ENCODE results near the gene TBC1D1. TPM values are rescaled to one million over a fixed set of nuclear protein-coding genes. Genes with fewer than 3 reads are reported as not detected.

Gene TBC1D1
- total RNA-seq, 2 donors from 2014 or later = 49.8 to 129 TPM

- Histone ChIP-seq H3K27me3 (replicated peaks; ENCODE audit: insufficient read depth) (no peaks in the 10 kb centered on the region), H3K4me1 (replicated peaks) (peaks cover 6% of the 10 kb centered on the region), H3K9me3 (no peaks in the 10 kb centered on the region), H3K27ac (no peak overlapping the region), H3K4me3 (no peak overlapping the region), H3K36me3 (no peaks in the 10 kb centered on the region)
- TF ChIP-seq POLR2AphosphoS5 (IDR thresholded peaks at IDR 0.05) (no peak), POLR2A (IDR thresholded peaks at IDR 0.05) (no peak)
- TF ChIP-seq, protein P1, sequence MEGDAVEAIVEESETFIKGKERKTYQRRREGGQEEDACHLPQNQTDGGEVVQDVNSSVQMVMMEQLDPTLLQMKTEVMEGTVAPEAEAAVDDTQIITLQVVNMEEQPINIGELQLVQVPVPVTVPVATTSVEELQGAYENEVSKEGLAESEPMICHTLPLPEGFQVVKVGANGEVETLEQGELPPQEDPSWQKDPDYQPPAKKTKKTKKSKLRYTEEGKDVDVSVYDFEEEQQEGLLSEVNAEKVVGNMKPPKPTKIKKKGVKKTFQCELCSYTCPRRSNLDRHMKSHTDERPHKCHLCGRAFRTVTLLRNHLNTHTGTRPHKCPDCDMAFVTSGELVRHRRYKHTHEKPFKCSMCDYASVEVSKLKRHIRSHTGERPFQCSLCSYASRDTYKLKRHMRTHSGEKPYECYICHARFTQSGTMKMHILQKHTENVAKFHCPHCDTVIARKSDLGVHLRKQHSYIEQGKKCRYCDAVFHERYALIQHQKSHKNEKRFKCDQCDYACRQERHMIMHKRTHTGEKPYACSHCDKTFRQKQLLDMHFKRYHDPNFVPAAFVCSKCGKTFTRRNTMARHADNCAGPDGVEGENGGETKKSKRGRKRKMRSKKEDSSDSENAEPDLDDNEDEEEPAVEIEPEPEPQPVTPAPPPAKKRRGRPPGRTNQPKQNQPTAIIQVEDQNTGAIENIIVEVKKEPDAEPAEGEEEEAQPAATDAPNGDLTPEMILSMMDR (IDR thresholded peaks at IDR 0.05) = no peak
- intact Hi-C loops (cut with DNase I) = loop anchor here (2.0 kb wide), 1 partner anchor 111 kb away; no protein-coding TSS in a partner anchor
- DNase-seq (ENCODE audit: low spot score) = no peak
- WGBS = 82% methylated on average over 7 of the region's 7 CpGs
These were observed 285.3 kb downstream of the TBC1D1 start for GRCh38 chr4:38176165-38176564.

- peak overlapping the region; percentile 20 to 52 for H3K27ac ChIP-seq
- H3K4me1 ChIP-seq (replicated peaks) = peaks cover 12% of the 10 kb centered on the region
- H3K36me3 ChIP-seq = no peaks in the 10 kb centered on the region
- 25% methylated on average over 8 of the region's 8 CpGs for WGBS
- TF ChIP-seq, protein P1 (IDR thresholded peaks at IDR 0.05) = peak in 2 of 4 experiments; percentile 11 to 22
- TF ChIP-seq POLR2A (IDR thresholded peaks at IDR 0.05) (no peak), POLR2AphosphoS5 (IDR thresholded peaks at IDR 0.05) (no peak)
- H3K27me3 ChIP-seq (replicated peaks; ENCODE audit: insufficient read depth) = no peaks in the 10 kb centered on the region
- peak; percentile 30 for DNase-seq (ENCODE audit: low spot score)
- H3K4me3 ChIP-seq = no peak overlapping the region
- no peaks in the 10 kb centered on the region for H3K9me3 ChIP-seq
- intact Hi-C loops (cut with DNase I) = loop anchor here (2.0 kb wide), 1 partner anchor 112 kb away; no protein-coding TSS in a partner anchor
These were observed 286.2 kb downstream of the TBC1D1 start for GRCh38 chr4:38177035-38177546.

GRCh38 chr4:38177641-38178391, 286.9 kb downstream of the TBC1D1 start:
- Histone ChIP-seq H3K4me3 (no peak overlapping the region), H3K9me3 (no peaks in the 10 kb centered on the region), H3K36me3 (no peaks in the 10 kb centered on the region), H3K4me1 (replicated peaks) (peaks cover 12% of the 10 kb centered on the region), H3K27ac (peak overlapping the region; percentile 20 to 52), H3K27me3 (replicated peaks; ENCODE audit: insufficient read depth) (no peaks in the 10 kb centered on the region)
- intact Hi-C loops (cut with DNase I) = loop anchor here (2.0 kb wide), 2 partner anchors 113 to 497 kb away; no protein-coding TSS in a partner anchor
- 71% methylated on average over 11 of the region's 11 CpGs for WGBS
- DNase-seq (ENCODE audit: low spot score) = peak; percentile 64
- TF ChIP-seq POLR2AphosphoS5 (IDR thresholded peaks at IDR 0.05) (no peak), POLR2A (IDR thresholded peaks at IDR 0.05) (no peak)
- TF ChIP-seq, protein P1 (IDR thresholded peaks at IDR 0.05) = no peak

- Histone ChIP-seq H3K4me1 (replicated peaks) (peaks cover 12% of the 10 kb centered on the region), H3K27me3 (replicated peaks; ENCODE audit: insufficient read depth) (no peaks in the 10 kb centered on the region), H3K27ac (no peak overlapping the region), H3K4me3 (no peak overlapping the region), H3K9me3 (no peaks in the 10 kb centered on the region), H3K36me3 (no peaks in the 10 kb centered on the region)
- no peak for DNase-seq (ENCODE audit: low spot score)
- WGBS = 86% methylated on average over 8 of the region's 8 CpGs
- intact Hi-C loops (cut with DNase I) = loop anchor here (2.0 kb wide), 1 partner anchor 496 kb away; no protein-coding TSS in a partner anchor
- TF ChIP-seq POLR2AphosphoS5 (IDR thresholded peaks at IDR 0.05) (no peak), POLR2A (IDR thresholded peaks at IDR 0.05) (no peak)
- TF ChIP-seq, protein P1 (IDR thresholded peaks at IDR 0.05) = no peak
These were observed 287.6 kb downstream of the TBC1D1 start for GRCh38 chr4:38178392-38178995.

Data from prostate gland (tissue), 2 donors.